ENCODE results near the gene ALG8.

DNA sequence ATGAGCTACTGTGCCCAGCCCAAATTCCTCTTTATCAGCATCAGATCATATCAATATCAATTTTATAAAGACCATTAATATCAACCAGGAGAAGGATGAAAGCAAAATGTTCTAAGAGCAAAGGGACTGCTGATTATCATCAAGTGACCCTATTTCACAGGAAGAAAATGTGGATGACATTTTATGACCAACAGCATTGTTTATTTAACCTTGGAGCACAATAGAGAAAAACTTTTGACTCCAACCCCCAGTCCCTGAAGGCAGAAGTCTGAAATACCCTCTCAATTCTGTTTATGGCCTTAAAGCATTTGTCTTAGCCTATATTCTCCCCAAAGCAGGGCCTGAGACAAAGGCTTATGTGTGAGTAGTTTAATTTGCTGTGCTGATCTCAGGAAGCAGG lies 11.3 kb upstream of the ALG8 start:
- TF ChIP-seq, protein P1, sequence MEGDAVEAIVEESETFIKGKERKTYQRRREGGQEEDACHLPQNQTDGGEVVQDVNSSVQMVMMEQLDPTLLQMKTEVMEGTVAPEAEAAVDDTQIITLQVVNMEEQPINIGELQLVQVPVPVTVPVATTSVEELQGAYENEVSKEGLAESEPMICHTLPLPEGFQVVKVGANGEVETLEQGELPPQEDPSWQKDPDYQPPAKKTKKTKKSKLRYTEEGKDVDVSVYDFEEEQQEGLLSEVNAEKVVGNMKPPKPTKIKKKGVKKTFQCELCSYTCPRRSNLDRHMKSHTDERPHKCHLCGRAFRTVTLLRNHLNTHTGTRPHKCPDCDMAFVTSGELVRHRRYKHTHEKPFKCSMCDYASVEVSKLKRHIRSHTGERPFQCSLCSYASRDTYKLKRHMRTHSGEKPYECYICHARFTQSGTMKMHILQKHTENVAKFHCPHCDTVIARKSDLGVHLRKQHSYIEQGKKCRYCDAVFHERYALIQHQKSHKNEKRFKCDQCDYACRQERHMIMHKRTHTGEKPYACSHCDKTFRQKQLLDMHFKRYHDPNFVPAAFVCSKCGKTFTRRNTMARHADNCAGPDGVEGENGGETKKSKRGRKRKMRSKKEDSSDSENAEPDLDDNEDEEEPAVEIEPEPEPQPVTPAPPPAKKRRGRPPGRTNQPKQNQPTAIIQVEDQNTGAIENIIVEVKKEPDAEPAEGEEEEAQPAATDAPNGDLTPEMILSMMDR (conservative IDR thresholded peaks at IDR 0.05), result no peak
- TF ChIP-seq EZH2 (IDR thresholded peaks at IDR 0.05; ENCODE audit: low read depth), result no peak
